GM12875 (cell line): ENCODE data around the gene MMP8.

Experiments used
- H3K4me3 ChIP-seq: one replicate; pipeline ENCODE4 v1.5.1; 2011; ENCODE audit warnings: low read depth, low read length, control low read depth
- TF ChIP-seq, protein P1 (sequence below): IDR thresholded peaks from 2 replicates; pipeline ENCODE4 v1.5.1; 2011; ENCODE audit warnings: low read depth, mild to moderate bottlenecking, control low read depth, inconsistent platforms, low read length, moderate library complexity, borderline replicate concordance; ENCODE audit not compliant: insufficient read depth

Gene MMP8

DNA sequence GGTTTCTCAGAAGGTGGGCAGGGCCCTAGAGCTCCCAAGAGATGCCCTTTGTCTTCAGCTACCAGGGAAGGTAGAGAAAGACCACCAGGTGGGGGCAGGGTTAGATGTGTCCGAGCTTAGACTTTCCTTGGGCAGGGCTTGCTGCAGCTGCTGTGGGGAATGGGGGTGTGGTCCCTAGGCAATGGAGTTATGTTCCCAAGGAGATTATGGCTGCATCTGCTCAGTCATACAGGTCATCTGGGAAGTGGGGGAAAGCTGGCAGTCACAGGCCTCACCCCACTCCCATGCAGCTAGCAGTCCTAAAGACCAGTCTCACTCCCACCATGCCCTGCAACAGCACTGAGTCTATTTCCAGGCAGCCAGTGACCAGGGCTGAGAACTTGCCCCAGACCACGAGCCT lies 48.7 kb downstream of the MMP8 start:
- no peak overlapping the region for H3K4me3 ChIP-seq
- TF ChIP-seq, protein P1, sequence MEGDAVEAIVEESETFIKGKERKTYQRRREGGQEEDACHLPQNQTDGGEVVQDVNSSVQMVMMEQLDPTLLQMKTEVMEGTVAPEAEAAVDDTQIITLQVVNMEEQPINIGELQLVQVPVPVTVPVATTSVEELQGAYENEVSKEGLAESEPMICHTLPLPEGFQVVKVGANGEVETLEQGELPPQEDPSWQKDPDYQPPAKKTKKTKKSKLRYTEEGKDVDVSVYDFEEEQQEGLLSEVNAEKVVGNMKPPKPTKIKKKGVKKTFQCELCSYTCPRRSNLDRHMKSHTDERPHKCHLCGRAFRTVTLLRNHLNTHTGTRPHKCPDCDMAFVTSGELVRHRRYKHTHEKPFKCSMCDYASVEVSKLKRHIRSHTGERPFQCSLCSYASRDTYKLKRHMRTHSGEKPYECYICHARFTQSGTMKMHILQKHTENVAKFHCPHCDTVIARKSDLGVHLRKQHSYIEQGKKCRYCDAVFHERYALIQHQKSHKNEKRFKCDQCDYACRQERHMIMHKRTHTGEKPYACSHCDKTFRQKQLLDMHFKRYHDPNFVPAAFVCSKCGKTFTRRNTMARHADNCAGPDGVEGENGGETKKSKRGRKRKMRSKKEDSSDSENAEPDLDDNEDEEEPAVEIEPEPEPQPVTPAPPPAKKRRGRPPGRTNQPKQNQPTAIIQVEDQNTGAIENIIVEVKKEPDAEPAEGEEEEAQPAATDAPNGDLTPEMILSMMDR, result no peak

DNA sequence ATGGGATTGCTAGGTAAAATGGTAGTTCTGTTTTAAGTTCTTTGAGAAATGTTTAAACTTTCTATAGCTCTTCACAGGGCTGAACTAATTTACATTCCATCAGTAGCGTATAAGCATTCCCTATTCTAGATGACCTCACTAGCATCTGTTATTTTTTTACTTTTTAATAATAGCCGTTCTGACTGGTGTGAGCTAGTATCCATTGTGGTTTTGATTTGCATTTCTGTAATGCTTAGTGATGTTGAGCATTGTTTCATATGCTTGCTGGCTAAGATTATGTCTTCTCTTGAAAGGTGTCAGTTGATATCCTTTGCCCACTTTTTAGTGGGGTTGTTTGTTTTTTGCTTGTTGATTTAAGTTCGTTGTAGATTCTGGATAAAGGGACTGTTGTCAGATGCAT lies 55.1 kb downstream of the MMP8 start:
- no peak overlapping the region for H3K4me3 ChIP-seq
- TF ChIP-seq, protein P1, result no peak

DNA sequence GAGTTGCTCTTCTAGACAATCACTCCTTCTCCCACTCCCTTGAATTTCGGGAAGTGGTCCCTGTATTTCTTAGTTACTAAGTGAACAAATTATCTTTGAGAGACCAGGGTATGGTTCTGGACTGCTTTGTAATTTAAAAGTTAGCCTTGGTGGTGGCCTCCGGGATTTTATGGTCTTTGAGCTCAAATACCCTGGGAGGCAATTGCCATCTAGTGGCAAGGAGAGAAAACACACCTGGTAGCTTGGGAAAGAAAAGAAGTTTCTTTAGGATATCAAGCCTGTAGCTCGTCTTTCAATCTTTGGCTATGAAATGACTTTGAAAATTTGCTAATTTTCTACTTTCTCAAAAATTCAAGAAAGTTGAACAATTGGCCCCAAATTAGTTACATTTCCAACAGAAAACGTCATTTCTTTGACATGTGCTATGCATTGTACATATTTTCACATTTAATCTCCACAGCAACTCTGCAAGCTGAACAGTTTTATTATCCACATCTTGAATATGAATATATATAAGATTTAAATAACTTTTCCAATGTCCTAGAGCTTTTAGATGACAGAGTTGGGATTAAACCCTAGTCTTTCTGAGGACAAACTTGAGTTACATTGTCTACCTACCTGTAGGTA lies 58.3 kb downstream of the MMP8 start:
- TF ChIP-seq, protein P1, result peak; percentile 77; the same call in 1 of the 2 replicates

DNA sequence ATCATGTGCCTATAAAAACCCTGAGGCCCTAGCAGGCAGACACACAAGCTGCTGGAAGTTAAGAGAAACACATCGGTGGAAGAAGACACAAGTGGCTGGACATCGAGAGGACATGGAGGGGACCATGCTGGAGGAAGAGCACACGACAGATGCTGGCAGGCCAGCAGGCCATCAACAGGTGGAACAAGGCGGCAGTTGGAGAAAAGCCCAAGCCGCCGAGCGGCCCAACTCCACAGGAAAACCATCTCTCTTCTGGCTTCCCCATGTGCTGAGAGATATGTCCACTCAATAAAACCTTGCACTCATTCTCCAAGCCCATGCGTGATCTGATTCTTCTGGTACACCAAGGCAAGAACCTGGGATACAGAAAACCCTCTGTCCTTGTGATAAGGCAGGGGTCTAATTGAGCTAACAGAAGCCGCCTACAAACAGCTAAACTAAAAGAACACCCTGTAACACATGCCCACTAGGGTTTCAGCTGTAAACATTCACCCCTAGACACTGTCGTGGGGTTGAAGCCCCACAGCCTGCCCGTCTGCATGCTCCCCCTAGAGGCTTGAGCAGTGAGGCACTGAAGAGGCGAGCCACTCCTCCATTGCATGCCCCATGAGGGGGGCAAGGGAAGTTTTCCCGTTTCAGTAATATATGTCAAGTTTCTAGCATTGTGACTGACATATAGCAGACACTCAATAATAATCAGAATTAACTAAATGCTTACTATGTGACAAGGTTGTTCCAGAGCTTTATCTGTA lies 60.6 kb downstream of the MMP8 start:
- TF ChIP-seq, protein P1, result peak; percentile 71
- no peak overlapping the region for H3K4me3 ChIP-seq

More for the DNA sequence above, 58.3 kb downstream of the MMP8 start:
- H3K4me3 ChIP-seq, result no peak overlapping the region

DNA sequence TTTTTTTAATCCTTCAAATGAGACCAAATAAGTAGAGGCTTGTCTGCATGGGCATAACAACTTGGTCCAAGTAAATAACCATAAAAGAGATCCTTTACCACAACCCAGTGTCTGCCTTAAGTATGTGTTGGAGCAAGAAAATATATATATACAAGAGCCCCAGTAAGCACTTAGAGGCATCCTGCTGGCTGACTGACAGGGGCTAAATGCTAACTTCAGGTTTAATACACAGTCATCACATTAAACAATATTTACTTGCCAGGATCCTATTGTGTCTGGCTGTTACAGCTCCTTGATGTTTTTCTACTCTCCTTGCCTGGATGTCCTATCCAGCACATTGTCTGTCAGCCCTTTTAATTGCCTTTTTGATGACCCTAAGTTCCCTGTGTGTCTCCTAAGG lies 62.1 kb downstream of the MMP8 start:
- TF ChIP-seq, protein P1, result no peak
- no peak overlapping the region for H3K4me3 ChIP-seq
